Osteoblast (primary cell): ENCODE measurements around the gene GLTP. TPM values are rescaled to one million over a fixed set of nuclear protein-coding genes. Genes with fewer than 3 reads are reported as not detected.

Source experiments
- DNase-seq: peaks from one replicate; pipeline ENCODE4 v3.0.0; 2011; ENCODE audit warnings: low spot score, mixed read lengths; ENCODE audit not compliant: insufficient read length; ENCODE audit errors: missing footprints
- H2AFZ ChIP-seq: 2 replicates; pipeline ENCODE4 v1.6.0; 2011; ENCODE audit warnings: mild to moderate bottlenecking, low read length
- H3K27ac ChIP-seq: 2 replicates; pipeline ENCODE4 v1.5.1; 2011; ENCODE audit warnings: mild to moderate bottlenecking, low read depth, low read length, moderate library complexity
- H3K27me3 ChIP-seq: 2 replicates; pipeline ENCODE4 v1.6.0; 2012; ENCODE audit warnings: mild to moderate bottlenecking, control low read depth, inconsistent platforms, low read length, moderate library complexity; ENCODE audit not compliant: insufficient read depth
- H3K36me3 ChIP-seq: 2 replicates; pipeline ENCODE4 v1.5.1; 2011; ENCODE audit warnings: mild to moderate bottlenecking, low read length, control low read depth, moderate library complexity; ENCODE audit not compliant: insufficient read depth
- H3K4me1 ChIP-seq: 2 replicates; pipeline ENCODE4 v1.5.1; 2011; ENCODE audit warnings: mild to moderate bottlenecking, low read length, control low read depth, moderate library complexity; ENCODE audit not compliant: insufficient read depth
- H3K4me2 ChIP-seq: 2 replicates; pipeline ENCODE4 v1.6.0; 2011; ENCODE audit warnings: mild to moderate bottlenecking, low read length; ENCODE audit not compliant: insufficient read depth
- H3K4me3 ChIP-seq: fragments of 200-600 bp; sonication (generic); 3 replicates; pipeline ENCODE4 v1.5.1; 2012; ENCODE audit warnings: mild to moderate bottlenecking, low read length, inconsistent platforms; ENCODE audit not compliant: insufficient read depth
- H3K79me2 ChIP-seq: 2 replicates; pipeline ENCODE4 v1.6.0; 2012; ENCODE audit warnings: mild to moderate bottlenecking, low read length, control low read depth, inconsistent platforms; ENCODE audit not compliant: insufficient read depth
- H3K9me3 ChIP-seq: 2 replicates; pipeline ENCODE4 v1.5.1; 2011; ENCODE audit warnings: low read depth, low read length, control low read depth
- H4K20me1 ChIP-seq: 2 replicates; pipeline ENCODE4 v1.6.0; 2012; ENCODE audit warnings: mild to moderate bottlenecking, low read length, control low read depth; ENCODE audit not compliant: insufficient read depth
- total RNA-seq: library from RNA; depleted of rRNA; stranded (reverse); fragments of >200 nt; gene quantifications from 2 replicates; pipeline ENCODE4 v1.2.3, GENCODE V29; 2012
- TF ChIP-seq, protein P1 (sequence below): IDR thresholded peaks from 2 replicates; pipeline ENCODE4 v1.5.1; 2011; ENCODE audit warnings: mild to moderate bottlenecking, low read depth, low read length, moderate library complexity; ENCODE audit errors: extremely low read depth

The GLTP gene
- total RNA-seq, 1 donor: 50.3 TPM

DNA sequence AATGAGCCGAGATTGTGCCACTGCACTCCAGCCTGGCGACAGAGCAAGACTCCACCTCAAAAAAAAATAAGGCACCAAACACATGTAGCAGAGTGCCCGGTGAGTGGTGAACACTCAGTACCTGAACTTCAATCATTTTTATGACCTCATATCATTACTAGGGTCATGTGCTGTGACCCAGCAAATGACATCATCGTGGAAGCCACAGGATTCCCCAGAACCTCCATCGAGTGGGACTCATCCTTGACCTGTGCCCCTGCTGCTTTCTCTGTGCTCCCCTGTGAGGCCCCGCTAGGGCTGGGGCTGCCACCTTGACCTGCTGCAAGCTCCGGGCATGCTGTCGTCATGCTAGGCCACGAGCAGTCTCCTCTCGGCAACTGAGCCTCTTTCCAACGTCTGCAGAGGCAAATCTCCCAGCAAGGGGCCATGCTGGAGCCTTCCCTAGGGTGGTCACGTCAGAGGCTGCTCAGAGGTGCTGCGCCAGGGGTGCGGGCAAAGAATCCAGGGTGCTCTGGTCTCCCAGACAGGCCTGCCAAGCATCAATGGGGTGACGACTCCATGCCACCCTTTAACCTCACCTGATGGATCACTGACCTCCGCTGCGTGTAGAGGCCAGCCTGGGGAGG is 18.5 kb downstream of the GLTP start:
- H3K36me3 ChIP-seq: peaks cover 28% of the 10 kb centered on the region
- H3K4me2 ChIP-seq: no peak overlapping the region
- DNase-seq: no peak
- no peak overlapping the region for H3K4me3 ChIP-seq
- TF ChIP-seq, protein P1, sequence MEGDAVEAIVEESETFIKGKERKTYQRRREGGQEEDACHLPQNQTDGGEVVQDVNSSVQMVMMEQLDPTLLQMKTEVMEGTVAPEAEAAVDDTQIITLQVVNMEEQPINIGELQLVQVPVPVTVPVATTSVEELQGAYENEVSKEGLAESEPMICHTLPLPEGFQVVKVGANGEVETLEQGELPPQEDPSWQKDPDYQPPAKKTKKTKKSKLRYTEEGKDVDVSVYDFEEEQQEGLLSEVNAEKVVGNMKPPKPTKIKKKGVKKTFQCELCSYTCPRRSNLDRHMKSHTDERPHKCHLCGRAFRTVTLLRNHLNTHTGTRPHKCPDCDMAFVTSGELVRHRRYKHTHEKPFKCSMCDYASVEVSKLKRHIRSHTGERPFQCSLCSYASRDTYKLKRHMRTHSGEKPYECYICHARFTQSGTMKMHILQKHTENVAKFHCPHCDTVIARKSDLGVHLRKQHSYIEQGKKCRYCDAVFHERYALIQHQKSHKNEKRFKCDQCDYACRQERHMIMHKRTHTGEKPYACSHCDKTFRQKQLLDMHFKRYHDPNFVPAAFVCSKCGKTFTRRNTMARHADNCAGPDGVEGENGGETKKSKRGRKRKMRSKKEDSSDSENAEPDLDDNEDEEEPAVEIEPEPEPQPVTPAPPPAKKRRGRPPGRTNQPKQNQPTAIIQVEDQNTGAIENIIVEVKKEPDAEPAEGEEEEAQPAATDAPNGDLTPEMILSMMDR: no peak
- no peak overlapping the region for H2AFZ ChIP-seq
- H3K9me3 ChIP-seq: no peaks in the 10 kb centered on the region
- H3K4me1 ChIP-seq: peaks cover 6% of the 10 kb centered on the region
- H4K20me1 ChIP-seq: peaks cover 23% of the 10 kb centered on the region
- H3K27ac ChIP-seq: no peak overlapping the region
- no peaks in the 10 kb centered on the region for H3K27me3 ChIP-seq
- peaks cover 52% of the 10 kb centered on the region for H3K79me2 ChIP-seq

DNA sequence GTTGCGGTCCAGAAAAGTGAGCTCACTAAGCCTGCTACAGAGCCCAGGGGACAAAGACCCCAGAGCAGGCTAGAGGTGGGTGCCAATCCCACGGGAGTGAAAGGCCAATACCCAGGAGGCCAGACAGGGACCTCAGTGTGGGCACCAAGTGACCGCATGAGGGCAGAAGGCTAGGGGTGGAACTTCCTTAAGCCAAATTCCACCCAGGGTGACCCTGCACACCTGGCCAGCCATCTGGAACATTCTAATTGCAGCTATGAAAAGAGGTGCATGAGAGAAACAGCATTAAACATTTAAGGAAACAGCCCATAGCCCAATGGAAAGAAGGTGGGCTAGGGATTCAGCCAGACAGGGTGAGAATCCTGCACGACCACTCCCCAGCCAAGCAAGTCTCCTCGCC is 19.4 kb downstream of the GLTP start:
- Histone ChIP-seq H3K79me2 (peaks cover 45% of the 10 kb centered on the region), H3K9me3 (no peaks in the 10 kb centered on the region), H3K4me2 (no peak overlapping the region), H3K4me3 (no peak overlapping the region), H3K36me3 (peaks cover 29% of the 10 kb centered on the region), H3K27ac (no peak overlapping the region), H3K4me1 (peaks cover 6% of the 10 kb centered on the region), H3K27me3 (no peaks in the 10 kb centered on the region), H4K20me1 (peaks cover 23% of the 10 kb centered on the region), H2AFZ (no peak overlapping the region)
- DNase-seq: no peak
- TF ChIP-seq, protein P1: no peak

DNA sequence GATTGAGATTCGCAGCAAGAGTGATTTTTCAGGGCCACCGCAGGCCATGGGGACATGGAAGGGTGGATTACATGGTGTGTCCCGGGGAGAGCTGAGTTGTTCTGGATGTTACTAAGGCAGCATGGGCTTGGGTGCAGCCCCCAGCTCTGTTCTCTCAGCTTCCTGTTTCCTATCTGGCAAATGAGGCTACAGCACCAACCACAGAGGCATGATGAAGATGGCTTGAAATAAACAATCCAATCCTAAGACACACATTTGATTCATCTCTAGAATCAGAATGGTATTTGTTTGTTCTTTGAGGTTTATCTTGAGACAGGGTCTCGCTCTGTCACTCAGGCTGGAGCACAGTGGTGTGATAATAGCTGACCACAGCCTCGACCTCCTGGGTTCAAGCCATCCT is 21.6 kb downstream of the GLTP start:
- no peak for DNase-seq
- H3K27ac ChIP-seq: no peak overlapping the region
- TF ChIP-seq, protein P1: no peak
- peaks cover 27% of the 10 kb centered on the region for H3K79me2 ChIP-seq
- H3K27me3 ChIP-seq: no peaks in the 10 kb centered on the region
- no peak overlapping the region for H3K4me3 ChIP-seq
- no peak overlapping the region for H3K4me2 ChIP-seq
- H2AFZ ChIP-seq: no peak overlapping the region
- peaks cover 35% of the 10 kb centered on the region for H3K36me3 ChIP-seq
- H4K20me1 ChIP-seq: peaks cover 11% of the 10 kb centered on the region
- no peaks in the 10 kb centered on the region for H3K4me1 ChIP-seq
- no peaks in the 10 kb centered on the region for H3K9me3 ChIP-seq

DNA sequence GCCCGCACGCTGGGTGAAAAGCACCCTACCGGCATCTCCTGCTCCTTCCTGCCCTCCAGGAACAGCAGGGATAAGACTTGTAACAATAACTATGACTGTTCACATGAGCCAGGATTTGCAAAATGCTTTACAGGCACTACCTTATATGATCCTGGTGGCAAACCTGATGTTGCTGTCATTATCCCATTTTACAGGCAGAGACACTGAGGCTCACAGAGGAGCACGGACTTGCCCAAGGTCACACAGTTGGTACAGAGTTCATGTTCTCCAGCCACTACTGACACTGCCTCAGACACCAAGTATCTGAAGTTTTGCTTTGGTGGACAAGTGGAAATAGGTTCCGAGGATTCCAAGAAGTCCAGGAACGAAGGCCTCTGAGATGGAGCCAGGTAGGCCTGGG is 22.6 kb downstream of the GLTP start:
- no peak overlapping the region for H3K27ac ChIP-seq

More for the DNA sequence above, 22.6 kb downstream of the GLTP start:
- peaks cover 38% of the 10 kb centered on the region for H3K36me3 ChIP-seq
- H3K79me2 ChIP-seq: peaks cover 20% of the 10 kb centered on the region
- no peak overlapping the region for H2AFZ ChIP-seq
- TF ChIP-seq, protein P1: no peak
- H3K27me3 ChIP-seq: no peaks in the 10 kb centered on the region
- peaks cover 10% of the 10 kb centered on the region for H4K20me1 ChIP-seq
- no peaks in the 10 kb centered on the region for H3K4me1 ChIP-seq
- no peak overlapping the region for H3K4me3 ChIP-seq
- no peak for DNase-seq
- H3K9me3 ChIP-seq: no peaks in the 10 kb centered on the region
- H3K4me2 ChIP-seq: no peak overlapping the region
